Astrocyte of the cerebellum (primary cell): ENCODE results near the gene OTULINL.

Experiments used
- DNase-seq: peaks from one replicate; pipeline ENCODE4 v3.0.0-alpha.2; 2011; ENCODE audit warnings: low read depth
- H3K4me3 ChIP-seq: 2 replicates; pipeline ENCODE4 v1.5.1; 2011; ENCODE audit warnings: mild to moderate bottlenecking, low read depth, low read length, moderate library complexity
- in situ Hi-C: cut with HindIII; loops from 2 replicates; pipeline ENCODE4 v1.10.0; 2017; ENCODE audit warnings: low sequenced_read_pairs
- TF ChIP-seq, protein P1 (sequence below): IDR thresholded peaks from 2 replicates; pipeline ENCODE4 v1.5.1; 2012; ENCODE audit warnings: low read length, low read depth, moderate library complexity, mild to moderate bottlenecking; ENCODE audit errors: missing control alignments

The OTULINL gene

GRCh38 chr5:14627270-14627669 lies 45.7 kb downstream of the OTULINL start:
- no peak overlapping the region for H3K4me3 ChIP-seq
- no peak for DNase-seq
- TF ChIP-seq, protein P1, sequence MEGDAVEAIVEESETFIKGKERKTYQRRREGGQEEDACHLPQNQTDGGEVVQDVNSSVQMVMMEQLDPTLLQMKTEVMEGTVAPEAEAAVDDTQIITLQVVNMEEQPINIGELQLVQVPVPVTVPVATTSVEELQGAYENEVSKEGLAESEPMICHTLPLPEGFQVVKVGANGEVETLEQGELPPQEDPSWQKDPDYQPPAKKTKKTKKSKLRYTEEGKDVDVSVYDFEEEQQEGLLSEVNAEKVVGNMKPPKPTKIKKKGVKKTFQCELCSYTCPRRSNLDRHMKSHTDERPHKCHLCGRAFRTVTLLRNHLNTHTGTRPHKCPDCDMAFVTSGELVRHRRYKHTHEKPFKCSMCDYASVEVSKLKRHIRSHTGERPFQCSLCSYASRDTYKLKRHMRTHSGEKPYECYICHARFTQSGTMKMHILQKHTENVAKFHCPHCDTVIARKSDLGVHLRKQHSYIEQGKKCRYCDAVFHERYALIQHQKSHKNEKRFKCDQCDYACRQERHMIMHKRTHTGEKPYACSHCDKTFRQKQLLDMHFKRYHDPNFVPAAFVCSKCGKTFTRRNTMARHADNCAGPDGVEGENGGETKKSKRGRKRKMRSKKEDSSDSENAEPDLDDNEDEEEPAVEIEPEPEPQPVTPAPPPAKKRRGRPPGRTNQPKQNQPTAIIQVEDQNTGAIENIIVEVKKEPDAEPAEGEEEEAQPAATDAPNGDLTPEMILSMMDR = no peak
- in situ Hi-C loops = loop anchor here (25.0 kb wide), 2 partner anchors 240 to 640 kb away; no protein-coding TSS in a partner anchor

- H3K4me3 ChIP-seq = no peak overlapping the region
- in situ Hi-C loops = loop anchor here (25.0 kb wide), 2 partner anchors 241 to 641 kb away; no protein-coding TSS in a partner anchor
- peak; percentile 51 for DNase-seq
- TF ChIP-seq, protein P1 = no peak
Observed at GRCh38 chr5:14628346-14628745, 46.8 kb downstream of the OTULINL start.

GRCh38 chr5:14630671-14631070 lies 49.1 kb downstream of the OTULINL start:
- in situ Hi-C loops = loop anchor here (25.0 kb wide), 2 partner anchors 243 to 643 kb away; no protein-coding TSS in a partner anchor
- no peak for DNase-seq

GRCh38 chr5:14635656-14636055 lies 54.1 kb downstream of the OTULINL start:
- no peak for DNase-seq
- TF ChIP-seq, protein P1 = no peak
- H3K4me3 ChIP-seq = no peak overlapping the region
- in situ Hi-C loops = loop anchor here (25.0 kb wide), 2 partner anchors 248 to 648 kb away; no protein-coding TSS in a partner anchor

More at GRCh38 chr5:14630671-14631070, 49.1 kb downstream of the OTULINL start:
- TF ChIP-seq, protein P1 = no peak
- H3K4me3 ChIP-seq = no peak overlapping the region

- TF ChIP-seq, protein P1 = no peak
- DNase-seq = no peak
- H3K4me3 ChIP-seq = no peak overlapping the region
- in situ Hi-C loops = loop anchor here (25.0 kb wide), 2 partner anchors 253 to 653 kb away; no protein-coding TSS in a partner anchor
Observed at GRCh38 chr5:14640765-14641164, 59.2 kb downstream of the OTULINL start.

DNA sequence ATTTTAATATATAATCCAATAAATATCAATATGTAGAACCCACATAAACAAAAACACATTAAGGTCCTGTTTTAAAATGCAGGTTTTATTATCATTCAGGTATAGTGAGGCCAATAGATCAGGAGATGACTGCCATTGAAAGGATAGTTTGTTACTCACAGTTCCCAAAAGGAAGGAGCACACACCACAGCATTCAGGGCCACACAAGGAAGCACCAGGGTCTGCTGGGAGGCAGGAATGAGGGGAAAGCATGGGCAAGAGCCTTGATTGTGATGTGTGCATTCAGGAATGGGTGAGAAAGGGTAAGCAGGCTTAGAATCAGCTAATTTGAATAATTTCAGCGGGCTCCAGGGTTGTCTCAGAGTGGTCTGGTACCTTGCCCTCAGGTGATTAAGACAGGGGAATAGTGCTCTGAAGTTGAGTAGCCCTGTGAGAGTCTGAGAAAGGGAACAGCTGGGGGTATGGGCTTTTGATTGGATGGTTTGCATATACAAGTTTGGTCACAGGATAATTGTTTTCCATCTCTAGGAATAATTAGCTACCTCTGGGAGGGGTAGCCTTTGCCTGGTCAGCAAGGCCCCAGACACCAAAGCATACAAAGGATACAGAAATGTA lies 63.1 kb downstream of the OTULINL start:
- DNase-seq = no peak
- TF ChIP-seq, protein P1 = no peak
- in situ Hi-C loops = loop anchor here (25.0 kb wide), 2 partner anchors 257 to 657 kb away; no protein-coding TSS in a partner anchor
- H3K4me3 ChIP-seq = no peak overlapping the region
